ENCODE results near the gene PGM2L1.

PGM2L1 gene

GRCh38 chr11:74288161-74288560 is 110.1 kb downstream of the PGM2L1 start:
- DNase-seq, result peak in 1 of 2 experiments; percentile 18

- DNase-seq, result no peak
Measured at GRCh38 chr11:74284466-74284865, 113.8 kb downstream of the PGM2L1 start.

- DNase-seq, result no peak
Measured at GRCh38 chr11:74283580-74284180, 114.6 kb downstream of the PGM2L1 start.

GRCh38 chr11:74282914-74283371 is 115.3 kb downstream of the PGM2L1 start:
- peak; percentile 17 to 43 for DNase-seq

GRCh38 chr11:74282421-74282820 is 115.8 kb downstream of the PGM2L1 start:
- DNase-seq, result no peak

- no peak for DNase-seq
Measured at GRCh38 chr11:74280494-74280893, 117.7 kb downstream of the PGM2L1 start.
